HG02970 (cell line): Measurements from ENCODE around the gene CSRNP3.

ENCODE experiments used
- ATAC-seq: cut with Tn5 transposase; IDR thresholded peaks from one replicate; pipeline ENCODE4 v1.9.1; 2021; ENCODE audit warnings: mild to moderate bottlenecking, moderate library complexity, moderate number of reproducible peaks; ENCODE audit not compliant: unreplicated experiment, low FRiP score

Gene CSRNP3

GRCh38 chr2:165666605-165667004 is 197.1 kb downstream of the CSRNP3 start:
- ATAC-seq = no peak

GRCh38 chr2:165667375-165667774 is 197.9 kb downstream of the CSRNP3 start:
- no peak for ATAC-seq

GRCh38 chr2:165674780-165675179 is 205.3 kb downstream of the CSRNP3 start:
- ATAC-seq = no peak

GRCh38 chr2:165675551-165675968 is 206.1 kb downstream of the CSRNP3 start:
- no peak for ATAC-seq

- no peak for ATAC-seq
Observed at GRCh38 chr2:165678882-165679281, 209.4 kb downstream of the CSRNP3 start.

- ATAC-seq = no peak
Observed at GRCh38 chr2:165679621-165680020, 210.1 kb downstream of the CSRNP3 start.

GRCh38 chr2:165681841-165682240 is 212.3 kb downstream of the CSRNP3 start:
- ATAC-seq = no peak

GRCh38 chr2:165682546-165682945 is 213.0 kb downstream of the CSRNP3 start:
- no peak for ATAC-seq

- ATAC-seq = no peak
Observed at GRCh38 chr2:165686800-165687199, 217.3 kb downstream of the CSRNP3 start.

- ATAC-seq = no peak
Observed at GRCh38 chr2:165687426-165688002, 218.0 kb downstream of the CSRNP3 start.

- ATAC-seq = no peak
Observed at GRCh38 chr2:165691615-165692014, 222.1 kb downstream of the CSRNP3 start.

- ATAC-seq = no peak
Observed at GRCh38 chr2:165692906-165693305, 223.4 kb downstream of the CSRNP3 start.

GRCh38 chr2:165693838-165694237 is 224.3 kb downstream of the CSRNP3 start:
- no peak for ATAC-seq

GRCh38 chr2:165697748-165698443 is 228.4 kb downstream of the CSRNP3 start:
- no peak for ATAC-seq

- peak; percentile 55 for ATAC-seq
Observed at GRCh38 chr2:165698444-165698884, 229.0 kb downstream of the CSRNP3 start.

- ATAC-seq = no peak
Observed at GRCh38 chr2:165699946-165700345, 230.4 kb downstream of the CSRNP3 start.

- no peak for ATAC-seq
Observed at GRCh38 chr2:165700531-165700930, 231.0 kb downstream of the CSRNP3 start.

GRCh38 chr2:165701147-165701546 is 231.6 kb downstream of the CSRNP3 start:
- ATAC-seq = no peak

GRCh38 chr2:165706960-165707487 is 237.5 kb downstream of the CSRNP3 start:
- ATAC-seq = no peak

GRCh38 chr2:165716091-165716490 is 246.6 kb downstream of the CSRNP3 start:
- no peak for ATAC-seq

GRCh38 chr2:165718610-165719210 is 249.2 kb downstream of the CSRNP3 start:
- no peak for ATAC-seq

- ATAC-seq = no peak
Observed at GRCh38 chr2:165720511-165720910, 251.0 kb downstream of the CSRNP3 start.
